Neural cell (in vitro differentiated cells): Measurements from ENCODE around the gene NR2F1-AS1.

Experiments used
- EP300 ChIP-seq: fragments of 450-650 bp; conservative IDR thresholded peaks from 2 replicates; pipeline ENCODE4 v1.6.1; 2014; ENCODE audit warnings: antibody characterized with exemption, mild to moderate bottlenecking, moderate library complexity; ENCODE audit not compliant: poor library complexity, severe bottlenecking
- EZH2 ChIP-seq: fragments of 200-600, 300-800 bp; shearing (Covaris generic), sonication (generic); IDR thresholded peaks from 2 replicates; pipeline ENCODE4 v1.6.1; 2014; ENCODE audit warnings: antibody characterized with exemption, low read length, borderline replicate concordance, mild to moderate bottlenecking; ENCODE audit not compliant: insufficient read depth, poor library complexity, severe bottlenecking
- POLR2AphosphoS5 ChIP-seq: IDR thresholded peaks from 2 replicates; pipeline ENCODE4 v1.6.1; 2012
- TAF1 ChIP-seq: IDR thresholded peaks from 2 replicates; pipeline ENCODE4 v1.6.1; 2012; ENCODE audit warnings: low read depth
- TF ChIP-seq, protein P1 (sequence below): fragments of 450-650 bp; IDR thresholded peaks from 2 replicates; pipeline ENCODE4 v1.5.1; 2014; ENCODE audit warnings: antibody characterized with exemption, mild to moderate bottlenecking, moderate library complexity; ENCODE audit not compliant: poor library complexity, severe bottlenecking
- TF ChIP-seq, protein P2 (sequence below): IDR thresholded peaks from 2 replicates; pipeline ENCODE4 v1.6.1; 2012; ENCODE audit warnings: borderline replicate concordance

DNA sequence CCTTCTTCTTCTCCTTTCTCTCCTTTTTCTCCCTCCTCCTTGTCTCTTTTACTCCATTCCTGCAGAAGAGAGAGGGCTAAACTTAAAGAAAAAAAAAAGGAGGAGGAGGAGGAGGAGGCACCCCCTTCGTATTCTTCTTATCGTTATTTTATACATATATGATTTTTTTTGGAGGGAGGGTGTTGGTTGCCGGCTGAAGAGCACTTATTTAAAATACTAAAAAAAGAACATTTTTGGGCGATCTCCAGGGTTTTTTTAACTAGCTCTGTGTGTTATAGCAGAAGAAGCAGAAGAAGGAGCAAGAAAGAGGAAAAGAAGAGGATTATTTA, 2.4 kb upstream of the NR2F1-AS1 start:
- TF ChIP-seq EZH2 (no peak), EP300 (no peak), POLR2AphosphoS5 (no peak), TAF1 (no peak)
- TF ChIP-seq, protein P1, sequence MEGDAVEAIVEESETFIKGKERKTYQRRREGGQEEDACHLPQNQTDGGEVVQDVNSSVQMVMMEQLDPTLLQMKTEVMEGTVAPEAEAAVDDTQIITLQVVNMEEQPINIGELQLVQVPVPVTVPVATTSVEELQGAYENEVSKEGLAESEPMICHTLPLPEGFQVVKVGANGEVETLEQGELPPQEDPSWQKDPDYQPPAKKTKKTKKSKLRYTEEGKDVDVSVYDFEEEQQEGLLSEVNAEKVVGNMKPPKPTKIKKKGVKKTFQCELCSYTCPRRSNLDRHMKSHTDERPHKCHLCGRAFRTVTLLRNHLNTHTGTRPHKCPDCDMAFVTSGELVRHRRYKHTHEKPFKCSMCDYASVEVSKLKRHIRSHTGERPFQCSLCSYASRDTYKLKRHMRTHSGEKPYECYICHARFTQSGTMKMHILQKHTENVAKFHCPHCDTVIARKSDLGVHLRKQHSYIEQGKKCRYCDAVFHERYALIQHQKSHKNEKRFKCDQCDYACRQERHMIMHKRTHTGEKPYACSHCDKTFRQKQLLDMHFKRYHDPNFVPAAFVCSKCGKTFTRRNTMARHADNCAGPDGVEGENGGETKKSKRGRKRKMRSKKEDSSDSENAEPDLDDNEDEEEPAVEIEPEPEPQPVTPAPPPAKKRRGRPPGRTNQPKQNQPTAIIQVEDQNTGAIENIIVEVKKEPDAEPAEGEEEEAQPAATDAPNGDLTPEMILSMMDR, result no peak
- TF ChIP-seq, protein P2, sequence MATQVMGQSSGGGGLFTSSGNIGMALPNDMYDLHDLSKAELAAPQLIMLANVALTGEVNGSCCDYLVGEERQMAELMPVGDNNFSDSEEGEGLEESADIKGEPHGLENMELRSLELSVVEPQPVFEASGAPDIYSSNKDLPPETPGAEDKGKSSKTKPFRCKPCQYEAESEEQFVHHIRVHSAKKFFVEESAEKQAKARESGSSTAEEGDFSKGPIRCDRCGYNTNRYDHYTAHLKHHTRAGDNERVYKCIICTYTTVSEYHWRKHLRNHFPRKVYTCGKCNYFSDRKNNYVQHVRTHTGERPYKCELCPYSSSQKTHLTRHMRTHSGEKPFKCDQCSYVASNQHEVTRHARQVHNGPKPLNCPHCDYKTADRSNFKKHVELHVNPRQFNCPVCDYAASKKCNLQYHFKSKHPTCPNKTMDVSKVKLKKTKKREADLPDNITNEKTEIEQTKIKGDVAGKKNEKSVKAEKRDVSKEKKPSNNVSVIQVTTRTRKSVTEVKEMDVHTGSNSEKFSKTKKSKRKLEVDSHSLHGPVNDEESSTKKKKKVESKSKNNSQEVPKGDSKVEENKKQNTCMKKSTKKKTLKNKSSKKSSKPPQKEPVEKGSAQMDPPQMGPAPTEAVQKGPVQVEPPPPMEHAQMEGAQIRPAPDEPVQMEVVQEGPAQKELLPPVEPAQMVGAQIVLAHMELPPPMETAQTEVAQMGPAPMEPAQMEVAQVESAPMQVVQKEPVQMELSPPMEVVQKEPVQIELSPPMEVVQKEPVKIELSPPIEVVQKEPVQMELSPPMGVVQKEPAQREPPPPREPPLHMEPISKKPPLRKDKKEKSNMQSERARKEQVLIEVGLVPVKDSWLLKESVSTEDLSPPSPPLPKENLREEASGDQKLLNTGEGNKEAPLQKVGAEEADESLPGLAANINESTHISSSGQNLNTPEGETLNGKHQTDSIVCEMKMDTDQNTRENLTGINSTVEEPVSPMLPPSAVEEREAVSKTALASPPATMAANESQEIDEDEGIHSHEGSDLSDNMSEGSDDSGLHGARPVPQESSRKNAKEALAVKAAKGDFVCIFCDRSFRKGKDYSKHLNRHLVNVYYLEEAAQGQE, result no peak
